GM21576 (cell line): ENCODE measurements around the gene SMG9.
"Not testable (repeated sequence)": the region's sequence is repeated elsewhere in the genome, so short reads cannot be mapped to it uniquely, and the experiment has no call there.

Source experiments
- ATAC-seq: cut with Tn5 transposase; IDR thresholded peaks from one replicate; pipeline ENCODE4 v1.9.1; 2021; ENCODE audit warnings: mild to moderate bottlenecking, moderate library complexity; ENCODE audit not compliant: unreplicated experiment

The SMG9 gene

GRCh38 chr19:43695985-43696704 lies 58.6 kb downstream of the SMG9 start:
- no peak for ATAC-seq

GRCh38 chr19:43694553-43694952 lies 60.2 kb downstream of the SMG9 start:
- ATAC-seq, result no peak

GRCh38 chr19:43692877-43693276 lies 61.9 kb downstream of the SMG9 start:
- ATAC-seq, result no peak

GRCh38 chr19:43692385-43692784 lies 62.4 kb downstream of the SMG9 start:
- ATAC-seq, result no peak

GRCh38 chr19:43691755-43692154 lies 63.0 kb downstream of the SMG9 start:
- no peak for ATAC-seq

- ATAC-seq, result no peak
These were observed 63.9 kb downstream of the SMG9 start for GRCh38 chr19:43690890-43691289.

- ATAC-seq, result no peak
These were observed 64.3 kb downstream of the SMG9 start for GRCh38 chr19:43690444-43690843.

GRCh38 chr19:43688059-43688701 lies 66.6 kb downstream of the SMG9 start:
- ATAC-seq, result no peak

GRCh38 chr19:43687660-43687997 lies 67.1 kb downstream of the SMG9 start:
- no peak for ATAC-seq

GRCh38 chr19:43684326-43684725 lies 70.4 kb downstream of the SMG9 start:
- no peak for ATAC-seq

GRCh38 chr19:43683905-43684304 lies 70.9 kb downstream of the SMG9 start:
- ATAC-seq, result no peak

GRCh38 chr19:43682824-43683661 lies 71.7 kb downstream of the SMG9 start:
- ATAC-seq, result no peak

GRCh38 chr19:43682269-43682668 lies 72.5 kb downstream of the SMG9 start:
- not testable (repeated sequence) for ATAC-seq

GRCh38 chr19:43681821-43682220 lies 72.9 kb downstream of the SMG9 start:
- ATAC-seq, result no peak

- ATAC-seq, result no peak
These were observed 76.1 kb downstream of the SMG9 start for GRCh38 chr19:43678512-43679261.
